TTC549 (cell line): ENCODE data around the gene GNPDA2.

Experiments used
- FAIRE-seq: peaks from 2 replicates; lab custom pipeline; 2012; peaks lifted over from hg19 to GRCh38; lab: Jason Lieb, UNC

The GNPDA2 gene

GRCh38 chr4:44678094-44679041 is 48.0 kb downstream of the GNPDA2 start, which contains the start of gene GUF1:
GUF1 (plus strand) TSS chr4:44678420; CDS start chr4:44678623, 203 bp downstream.
- peak; percentile 45 for FAIRE-seq

- FAIRE-seq = no peak
Measured at GRCh38 chr4:44675366-44675765, 51.0 kb downstream of the GNPDA2 start.

DNA sequence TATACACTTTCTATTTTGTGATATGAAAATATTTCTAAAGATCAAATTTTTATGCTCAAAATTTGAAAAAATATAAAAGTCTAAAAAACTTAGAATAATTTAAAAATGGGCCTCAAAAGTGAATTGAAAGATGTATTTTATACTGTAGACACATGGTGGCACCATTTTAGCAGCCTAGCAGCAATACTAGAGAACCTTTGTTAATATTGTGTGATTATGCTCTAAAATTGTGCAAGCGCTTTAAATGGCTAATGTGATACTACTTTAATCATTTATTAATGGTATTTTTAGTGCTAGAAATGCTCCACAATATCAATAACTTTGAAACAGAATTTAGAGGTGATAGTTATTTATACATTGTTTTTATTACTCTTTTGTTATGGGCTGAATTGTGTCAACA is 51.9 kb downstream of the GNPDA2 start:
- FAIRE-seq = peak; percentile 40

DNA sequence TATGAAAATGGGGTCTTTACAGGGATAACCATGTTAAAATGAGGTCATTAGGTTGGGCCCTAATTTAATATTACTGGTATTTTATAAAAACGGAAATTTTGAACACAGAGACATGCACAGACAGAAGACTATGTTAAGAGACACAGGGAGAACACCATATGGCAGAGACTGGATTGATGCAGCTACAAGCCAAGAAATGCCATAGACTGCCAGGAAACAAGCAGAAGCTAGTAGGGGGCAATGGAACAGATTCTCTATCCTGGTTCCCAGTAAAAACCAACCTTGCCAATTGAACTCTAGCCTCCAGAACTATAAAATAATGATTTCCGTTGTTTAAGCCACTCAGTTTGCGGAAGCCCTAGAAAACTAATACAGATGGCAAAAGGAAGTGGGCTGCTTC is 54.7 kb downstream of the GNPDA2 start:
- no peak for FAIRE-seq

GRCh38 chr4:44670506-44671199 is 55.7 kb downstream of the GNPDA2 start:
- no peak for FAIRE-seq

DNA sequence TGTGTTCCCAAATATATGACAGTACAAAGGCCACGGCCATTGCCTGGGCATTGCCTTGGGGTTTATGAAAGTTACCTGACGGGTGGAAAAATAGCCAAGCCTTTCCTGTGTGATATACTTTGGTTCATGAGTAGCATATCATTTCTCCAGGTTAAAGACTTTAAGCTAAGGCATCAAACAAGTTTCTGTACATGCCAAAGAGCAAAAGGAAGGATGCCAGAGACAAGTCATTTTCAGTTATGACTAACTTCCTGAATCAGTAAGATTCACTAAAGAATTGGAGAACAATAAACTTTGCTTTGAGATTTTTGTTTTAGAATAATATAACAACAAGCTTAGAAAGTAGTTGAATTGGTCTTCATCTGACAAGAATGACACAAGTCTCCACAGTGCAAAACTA is 57.8 kb downstream of the GNPDA2 start:
- FAIRE-seq = no peak

DNA sequence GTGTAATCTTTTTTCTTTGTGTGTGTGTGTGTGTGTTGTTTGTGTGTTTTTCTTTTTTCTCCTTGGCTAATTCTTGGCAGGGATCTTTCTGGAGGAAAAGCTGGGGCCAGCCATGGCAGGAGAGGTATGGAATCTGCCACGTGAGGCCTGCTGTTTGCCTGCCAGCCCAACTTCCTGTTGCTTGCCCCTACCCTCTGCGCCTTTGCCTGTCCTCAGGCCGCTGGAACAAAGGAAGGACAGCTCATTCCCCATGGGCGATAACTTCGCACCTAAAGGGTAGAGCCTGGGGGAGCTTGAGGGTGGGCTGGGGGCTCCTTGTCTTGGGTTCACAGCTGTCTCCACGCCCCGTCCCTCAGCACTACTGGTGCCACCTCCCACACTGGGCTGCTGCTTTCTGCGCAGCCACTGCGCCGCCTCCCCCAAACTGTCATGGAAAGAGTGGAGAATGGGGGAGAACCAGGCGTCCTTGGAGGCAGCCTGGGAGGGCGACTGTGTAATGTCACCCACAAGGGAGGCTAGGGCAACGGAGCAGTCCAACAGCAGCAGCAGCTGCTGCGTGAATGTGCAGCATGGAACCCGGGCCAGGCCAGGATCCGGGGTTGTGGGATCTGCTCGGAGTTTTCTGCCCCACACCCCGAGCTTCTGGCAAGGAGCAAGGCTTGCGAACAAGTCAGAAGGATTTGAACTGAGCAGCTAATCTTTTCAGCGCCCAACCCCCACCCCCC is 62.7 kb downstream of the GNPDA2 start:
- no peak for FAIRE-seq

GRCh38 chr4:44662623-44663005 is 63.7 kb downstream of the GNPDA2 start:
- FAIRE-seq = no peak

DNA sequence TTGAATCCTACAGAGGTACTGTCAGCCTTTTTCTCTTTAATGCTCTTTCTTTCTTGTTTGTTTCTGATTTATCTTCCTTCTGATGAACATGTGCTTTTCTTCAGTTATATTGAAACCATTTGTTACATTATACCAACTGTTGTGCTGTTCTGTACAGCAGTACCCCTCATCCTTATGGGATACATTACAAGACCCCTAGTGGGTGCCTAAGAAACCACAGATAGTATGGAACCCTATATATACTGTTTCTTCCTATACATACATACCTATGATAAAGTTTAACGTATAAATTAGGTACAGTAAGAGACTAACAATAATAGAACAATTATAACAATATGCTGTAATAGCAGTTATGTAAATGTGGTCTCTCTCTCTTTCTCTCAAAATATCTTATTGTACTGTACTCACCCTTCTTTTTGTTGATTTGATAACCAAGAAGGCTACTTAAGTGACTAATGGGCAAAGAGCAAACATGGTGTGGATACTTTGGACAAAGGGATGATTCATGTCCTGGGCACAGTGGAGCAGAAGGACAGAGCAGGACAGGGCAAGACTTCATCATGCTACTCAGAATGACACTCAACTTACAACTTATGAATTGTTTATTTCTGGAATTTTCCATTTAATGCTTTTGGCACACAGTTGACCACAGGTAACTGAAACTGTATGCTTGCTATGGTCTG is 64.3 kb downstream of the GNPDA2 start:
- no peak for FAIRE-seq

DNA sequence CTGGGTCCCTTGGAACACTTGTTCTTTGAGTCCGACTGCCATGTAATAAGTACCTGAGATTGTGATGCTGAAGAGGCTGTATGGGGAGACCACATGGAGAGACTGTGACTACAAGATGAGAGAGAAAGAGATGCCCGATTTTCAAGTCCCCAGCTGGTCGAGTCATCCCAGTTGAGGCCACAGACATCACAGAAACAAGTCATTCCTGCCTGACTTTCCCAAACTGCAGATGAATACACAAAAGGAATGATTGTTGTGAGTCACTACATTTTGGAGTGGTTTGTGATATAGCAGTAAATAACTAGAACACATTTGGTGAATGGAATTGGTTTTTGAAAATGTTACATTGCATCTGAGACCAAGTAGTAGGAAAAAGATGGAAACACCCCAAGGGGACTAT is 66.0 kb downstream of the GNPDA2 start:
- FAIRE-seq = no peak

DNA sequence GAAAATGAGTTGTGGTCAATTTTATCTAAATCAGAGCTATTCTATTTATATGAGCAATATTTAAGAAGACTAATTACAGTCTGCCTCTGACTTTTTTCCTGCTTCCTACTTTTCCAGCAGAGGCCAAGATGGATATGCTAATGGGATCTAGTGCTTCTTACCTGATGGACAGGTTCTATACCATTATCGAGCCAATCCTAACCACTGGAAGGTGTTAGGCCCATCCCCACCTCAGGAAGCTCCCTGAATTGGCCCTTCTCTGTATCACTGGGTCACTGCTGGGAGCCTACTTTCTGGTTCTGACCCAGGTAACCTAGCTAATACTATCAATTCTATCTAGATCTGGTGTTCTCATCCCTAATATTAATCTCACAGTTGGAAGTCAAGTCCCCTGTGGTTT is 74.4 kb downstream of the GNPDA2 start:
- no peak for FAIRE-seq
